Gastrocnemius medialis (tissue), 4 donors: ENCODE results near the gene PLPP7. TPM values are rescaled to one million over a fixed set of nuclear protein-coding genes. Genes with fewer than 3 reads are reported as not detected.

ENCODE experiments used
- ATAC-seq, 2 donors: fragments of 150-250 bp; one replicate each; pipeline ENCODE4 v1.9.1; 2016
- DNase-seq, 2 donors: peaks; one replicate each; pipeline ENCODE4 v3.0.0-alpha.2; 2019
- H3K27ac ChIP-seq, 4 donors: fragments of 200-600 bp; sonication (generic); 1 replicate in 1 of 4; 2 replicates in 3 of 4; pipeline ENCODE4 v1.5.1; 2016 to 2018; ENCODE audit warnings: mild to moderate bottlenecking in 2 of 4, moderate library complexity in 1 of 4
- H3K27me3 ChIP-seq, 3 donors: fragments of 200-600 bp; sonication (generic) in 2 of 3; 1 replicate in 1 of 3; 2 replicates in 2 of 3; pipeline versions ENCODE4 v1.5.1 to v1.6.0; 2016 to 2019; ENCODE audit warnings: mild to moderate bottlenecking in 1 of 3, moderate library complexity in 1 of 3
- H3K36me3 ChIP-seq, 2 donors: fragments of 200-600 bp; sonication (generic) in 1 of 2; one replicate each; pipeline ENCODE4 v1.5.1; 2017 to 2018
- H3K4me1 ChIP-seq, 2 donors: fragments of 200-600 bp; sonication (generic) in 1 of 2; one replicate each; pipeline ENCODE4 v1.5.1; 2016 to 2017; ENCODE audit warnings: mild to moderate bottlenecking in 2 of 2
- H3K4me3 ChIP-seq, 4 donors: fragments of 200-600 bp; sonication (generic) in 3 of 4; 1 replicate in 1 of 4; 2 replicates in 3 of 4; pipeline ENCODE4 v1.5.1; 2016 to 2019; ENCODE audit warnings: mild to moderate bottlenecking in 2 of 4
- H3K9me3 ChIP-seq, 3 donors: fragments of 200-600 bp; sonication (generic) in 2 of 3; 1 replicate in 1 of 3; 2 replicates in 2 of 3; pipeline ENCODE4 v1.5.1; 2016 to 2019
- POLR2A ChIP-seq, 2 donors: fragments of 450-650 bp; IDR thresholded peaks; one replicate each; pipeline ENCODE4 v1.6.1; 2017; ENCODE audit warnings: antibody characterized with exemption in 2 of 2, mild to moderate bottlenecking in 2 of 2, moderate library complexity in 2 of 2
- in situ Hi-C, 4 donors: fragments of 200-750 bp; cut with MboI; loops; one replicate each; pipeline versions ENCODE4 v1.15.0 to v1.8.0; 2017; ENCODE audit warnings: low sequenced_read_pairs in 4 of 4
- intact Hi-C: fragments of 100-400 bp; cut with DNase I; formaldehyde crosslinking; loops from one replicate; pipeline ENCODE4 v1.15.1; 2023; ENCODE audit warnings: low total_unique reads
- total RNA-seq, 4 donors: library from RNA; depleted of rRNA; stranded (reverse); fragments of >200 nt; gene quantifications; one replicate each; pipeline versions ENCODE4 v1.1.0 to v1.2.3, GENCODE V29; 2016
- TF ChIP-seq, protein P1 (sequence below), 5 experiments: fragments of 450-650 bp in 3 of 5; fragments of 200-600 bp in 2 of 5; sonication (generic) in 2 of 5; IDR thresholded peaks in 4 of 5; conservative IDR thresholded peaks in 1 of 5; 1 replicate in 4 of 5; 2 replicates in 1 of 5; pipeline ENCODE4 v1.5.1; 2016 to 2019; ENCODE audit warnings: antibody characterized with exemption in 5 of 5, mild to moderate bottlenecking in 3 of 5, moderate library complexity in 3 of 5

PLPP7 gene
- total RNA-seq, 4 donors from 2014 or later, result 110 to 395 (median 184) TPM

DNA sequence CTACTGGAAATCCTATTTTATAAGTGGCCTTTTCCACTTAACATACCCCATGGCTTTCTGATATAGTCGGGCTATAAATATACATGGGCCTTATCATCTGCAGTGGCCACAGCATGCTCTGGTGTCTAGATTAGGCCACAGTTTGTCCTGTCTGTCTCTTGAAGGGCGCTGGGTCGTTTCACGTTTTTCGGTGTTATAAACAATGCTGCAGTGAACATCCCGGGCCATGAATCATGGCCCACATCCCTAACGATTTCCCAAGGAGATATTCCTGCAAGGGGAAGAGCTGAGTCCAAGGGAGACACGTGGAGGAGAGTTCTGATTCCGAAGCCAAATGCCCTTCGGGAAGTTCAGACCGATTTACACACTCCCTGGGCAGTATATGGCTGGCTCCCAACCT is 8.4 kb downstream of the PLPP7 start:
- Histone ChIP-seq H3K27me3 (no peaks in the 10 kb centered on the region), H3K27ac (peak overlapping the region; percentile 96 to 100 (median 98)), H3K9me3 (no peaks in the 10 kb centered on the region), H3K4me1 (peaks cover 71 to 85% of the 10 kb centered on the region in 2 donors), H3K4me3 (no peak overlapping the region), H3K36me3 (no peaks in the 10 kb centered on the region)
- peak; percentile 59 to 64 for ATAC-seq
- DNase-seq, result peak in 1 of 2 donors; percentile 81
- intact Hi-C loops, result loop anchor here (5.0 kb wide), 1 partner anchor 39 kb away; no protein-coding TSS in a partner anchor
- in situ Hi-C loops, result no loop called here
- no peak for TF ChIP-seq POLR2A (IDR thresholded peaks at IDR 0.05)
- TF ChIP-seq, protein P1, sequence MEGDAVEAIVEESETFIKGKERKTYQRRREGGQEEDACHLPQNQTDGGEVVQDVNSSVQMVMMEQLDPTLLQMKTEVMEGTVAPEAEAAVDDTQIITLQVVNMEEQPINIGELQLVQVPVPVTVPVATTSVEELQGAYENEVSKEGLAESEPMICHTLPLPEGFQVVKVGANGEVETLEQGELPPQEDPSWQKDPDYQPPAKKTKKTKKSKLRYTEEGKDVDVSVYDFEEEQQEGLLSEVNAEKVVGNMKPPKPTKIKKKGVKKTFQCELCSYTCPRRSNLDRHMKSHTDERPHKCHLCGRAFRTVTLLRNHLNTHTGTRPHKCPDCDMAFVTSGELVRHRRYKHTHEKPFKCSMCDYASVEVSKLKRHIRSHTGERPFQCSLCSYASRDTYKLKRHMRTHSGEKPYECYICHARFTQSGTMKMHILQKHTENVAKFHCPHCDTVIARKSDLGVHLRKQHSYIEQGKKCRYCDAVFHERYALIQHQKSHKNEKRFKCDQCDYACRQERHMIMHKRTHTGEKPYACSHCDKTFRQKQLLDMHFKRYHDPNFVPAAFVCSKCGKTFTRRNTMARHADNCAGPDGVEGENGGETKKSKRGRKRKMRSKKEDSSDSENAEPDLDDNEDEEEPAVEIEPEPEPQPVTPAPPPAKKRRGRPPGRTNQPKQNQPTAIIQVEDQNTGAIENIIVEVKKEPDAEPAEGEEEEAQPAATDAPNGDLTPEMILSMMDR (IDR thresholded peaks at IDR 0.05 in 4 of 5, conservative IDR thresholded peaks at IDR 0.05 in 1 of 5), result no peak

DNA sequence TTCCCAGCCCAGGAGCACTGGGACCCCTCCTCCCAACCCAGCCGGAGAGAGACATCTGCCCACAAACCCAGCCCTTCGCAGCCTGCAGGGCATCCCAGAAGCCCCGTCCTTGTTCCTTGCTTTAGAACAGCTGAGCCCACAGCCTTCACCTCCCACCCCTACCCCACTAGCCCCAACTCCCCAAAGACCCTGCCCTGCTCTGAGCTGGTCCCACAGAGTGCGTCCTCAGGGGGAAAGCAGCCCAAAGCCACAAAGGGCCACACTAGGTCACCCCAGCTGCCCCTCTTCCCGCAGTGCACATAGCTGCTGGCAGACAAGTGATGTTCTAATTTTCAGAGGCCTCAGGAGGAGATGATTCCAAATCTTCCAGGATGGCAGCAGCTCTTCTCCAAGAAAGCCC is 8.8 kb downstream of the PLPP7 start:
- TF ChIP-seq, protein P1 (IDR thresholded peaks at IDR 0.05 in 4 of 5, conservative IDR thresholded peaks at IDR 0.05 in 1 of 5), result no peak
- TF ChIP-seq POLR2A (IDR thresholded peaks at IDR 0.05), result no peak
- no peaks in the 10 kb centered on the region for H3K27me3 ChIP-seq
- ATAC-seq (no peak), DNase-seq (no peak)
- intact Hi-C loops (loop anchor here (5.0 kb wide), 1 partner anchor 39 kb away; no protein-coding TSS in a partner anchor), in situ Hi-C loops (no loop called here)
- peak overlapping the region; percentile 96 to 100 (median 98) for H3K27ac ChIP-seq
- peaks cover 70 to 86% of the 10 kb centered on the region in 2 donors for H3K4me1 ChIP-seq
- no peak overlapping the region for H3K4me3 ChIP-seq
- H3K36me3 ChIP-seq, result no peaks in the 10 kb centered on the region
- no peaks in the 10 kb centered on the region for H3K9me3 ChIP-seq

DNA sequence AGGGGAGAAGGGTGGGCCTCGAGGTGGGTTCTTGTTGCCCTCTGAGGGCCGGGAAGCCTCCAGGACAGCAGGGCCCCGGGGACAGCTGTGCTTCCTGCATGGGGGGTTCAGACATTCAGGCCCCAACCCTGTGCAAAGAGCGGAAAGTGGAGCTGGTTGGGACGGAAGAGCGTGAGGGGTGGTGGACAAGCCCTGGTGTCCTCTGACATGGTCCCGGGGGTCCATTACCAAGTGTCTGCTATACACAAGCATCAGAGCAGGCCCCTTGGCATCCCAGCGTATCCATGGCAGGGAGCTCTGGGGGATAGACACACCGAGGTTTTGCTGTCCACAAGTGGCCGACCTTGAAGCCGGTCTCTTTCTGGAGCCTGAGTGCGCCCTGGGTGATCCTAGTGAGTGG is 9.3 kb downstream of the PLPP7 start:
- TF ChIP-seq, protein P1 (IDR thresholded peaks at IDR 0.05 in 4 of 5, conservative IDR thresholded peaks at IDR 0.05 in 1 of 5), result no peak
- TF ChIP-seq POLR2A (IDR thresholded peaks at IDR 0.05), result no peak
- ATAC-seq (no peak), DNase-seq (no peak)
- Histone ChIP-seq H3K27me3 (no peaks in the 10 kb centered on the region), H3K36me3 (no peaks in the 10 kb centered on the region), H3K9me3 (no peaks in the 10 kb centered on the region), H3K27ac (peak overlapping the region; percentile 96 to 100 (median 98)), H3K4me3 (no peak overlapping the region), H3K4me1 (peaks cover 72 to 84% of the 10 kb centered on the region in 2 donors)
- in situ Hi-C loops, result no loop called here
- intact Hi-C loops, result loop anchor here (5.0 kb wide), 1 partner anchor 38 kb away; no protein-coding TSS in a partner anchor

DNA sequence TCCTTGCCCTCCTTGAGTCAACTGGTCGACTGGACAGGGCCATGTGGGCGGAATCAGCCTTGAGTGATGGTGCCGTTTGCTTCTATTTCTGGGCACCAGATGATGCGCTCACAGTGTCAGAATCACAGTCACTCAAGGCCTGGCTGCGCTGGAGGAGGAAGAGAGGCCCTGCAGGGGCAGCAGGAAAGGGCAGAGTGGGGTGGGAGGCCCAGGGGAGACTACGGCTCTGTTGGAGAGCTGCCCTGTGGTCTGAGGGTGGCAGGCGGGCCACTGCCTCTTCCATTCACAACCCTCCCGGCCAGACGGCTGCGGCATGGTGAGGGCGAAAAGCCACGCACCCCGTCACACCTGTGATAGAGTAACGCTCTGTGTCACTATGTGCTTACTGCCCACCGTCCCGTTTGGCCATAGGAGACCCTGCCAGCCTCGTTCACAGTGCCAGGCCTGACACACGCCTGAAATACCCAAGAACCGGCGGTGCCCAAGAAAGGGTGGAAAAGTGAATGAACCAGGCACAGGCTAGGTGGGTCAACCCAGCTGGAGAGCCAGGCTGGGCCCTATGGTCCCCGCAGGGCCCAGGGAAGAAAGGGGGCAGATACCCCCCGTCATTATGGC is 9.9 kb downstream of the PLPP7 start:
- Histone ChIP-seq H3K9me3 (no peaks in the 10 kb centered on the region), H3K27ac (peak overlapping the region; percentile 96 to 100 (median 98)), H3K4me3 (no peak overlapping the region), H3K4me1 (peaks cover 75 to 78% of the 10 kb centered on the region in 2 donors), H3K27me3 (no peaks in the 10 kb centered on the region), H3K36me3 (no peaks in the 10 kb centered on the region)
- TF ChIP-seq POLR2A (IDR thresholded peaks at IDR 0.05), result peak; percentile 33 to 61
- TF ChIP-seq, protein P1 (IDR thresholded peaks at IDR 0.05 in 4 of 5, conservative IDR thresholded peaks at IDR 0.05 in 1 of 5), result no peak
- in situ Hi-C loops (no loop called here), intact Hi-C loops (loop anchor here (5.0 kb wide), 1 partner anchor 38 kb away; no protein-coding TSS in a partner anchor)
- ATAC-seq (peak; percentile 31 to 39), DNase-seq (peak in 1 of 2 donors; percentile 61)
